HEK293 (cell line): ENCODE results near the gene EXOSC7.

ENCODE experiments used
- CTCF ChIA-PET: fragments of 350-600 bp; formaldehyde crosslinking; extraction: SDS; loops from one replicate; lab custom pipeline; 2021; ENCODE audit warnings: antibody characterized with exemption; lab: Yijun Ruan, JAX
- POLR2A ChIA-PET: fragments of 300-600 bp; formaldehyde crosslinking; extraction: SDS; loops from one replicate; lab custom pipeline; 2020; ENCODE audit warnings: antibody characterized with exemption, inconsistent platforms; lab: Yijun Ruan, JAX
- H3K27ac ChIP-seq: fragments of 200-500 bp; sonication (Bioruptor generic); 2 replicates; pipeline ENCODE4 v1.5.1; 2014; ENCODE audit warnings: low read depth, low read length, control low read depth, inconsistent platforms; ENCODE audit errors: extremely low read depth
- H3K36me3 ChIP-seq, 2 experiments: fragments of 200-500 bp in 1 of 2; sonication (Bioruptor generic) in 1 of 2; 1 replicate in 1 of 2; 2 replicates in 1 of 2; pipeline ENCODE4 v1.5.1; 2014 to 2017; ENCODE audit warnings: inconsistent platforms in 2 of 2, low read length in 2 of 2; ENCODE audit not compliant: control insufficient read depth in 2 of 2, insufficient read depth in 1 of 2
- H3K4me1 ChIP-seq: fragments of 200-500 bp; sonication (Bioruptor generic); 2 replicates; pipeline ENCODE4 v1.5.1; 2014; ENCODE audit warnings: mild to moderate bottlenecking, low read length, inconsistent platforms; ENCODE audit not compliant: control insufficient read depth, insufficient read depth
- H3K4me3 ChIP-seq: 2 replicates; pipeline ENCODE4 v1.5.1; 2011; ENCODE audit warnings: low read depth, mild to moderate bottlenecking, control low read depth, low read length, moderate library complexity
- H3K9me3 ChIP-seq: fragments of 200-500 bp; sonication (Bioruptor generic); 2 replicates; pipeline ENCODE4 v1.5.1; 2014; ENCODE audit warnings: low read depth, low read length, inconsistent platforms; ENCODE audit not compliant: control insufficient read depth, insufficient read depth
- GLI2 ChIP-seq: fragments of 450-650 bp; formaldehyde crosslinking; IDR thresholded peaks from 2 replicates; pipeline ENCODE4; 2017; ENCODE audit warnings: missing biosample characterization, missing genetic modification characterization, low read depth, borderline replicate concordance
- HOXC10 ChIP-seq: sonication (generic); formaldehyde crosslinking; IDR thresholded peaks from 2 replicates; pipeline ENCODE4 v1.8.1; 2023; ENCODE audit warnings: mild to moderate bottlenecking, missing genetic modification reagents
- PRDM10 ChIP-seq: fragments of 450-650 bp; formaldehyde crosslinking; IDR thresholded peaks from 2 replicates; pipeline ENCODE4 v1.5.1; 2016; ENCODE audit warnings: missing biosample characterization, missing genetic modification characterization
- PRDM6 ChIP-seq: fragments of 450-650 bp; formaldehyde crosslinking; IDR thresholded peaks from 2 replicates; pipeline ENCODE4 v1.5.1; 2017; ENCODE audit warnings: missing biosample characterization, missing genetic modification characterization
- REPIN1 ChIP-seq: fragments of 450-650 bp; formaldehyde crosslinking; IDR thresholded peaks from 2 replicates; pipeline ENCODE4 v1.5.1; 2017; ENCODE audit warnings: missing biosample characterization, missing genetic modification characterization, low read depth
- REST ChIP-seq: fragments of 450-650 bp; formaldehyde crosslinking; IDR thresholded peaks from 2 replicates; pipeline ENCODE4 v1.5.1; 2016; ENCODE audit warnings: missing biosample characterization, missing genetic modification characterization
- SALL2 ChIP-seq: fragments of 450-650 bp; formaldehyde crosslinking; IDR thresholded peaks from 2 replicates; pipeline ENCODE4 v1.5.0; 2017; ENCODE audit warnings: missing biosample characterization, mild to moderate bottlenecking, missing genetic modification characterization, borderline replicate concordance
- SCRT1 ChIP-seq: fragments of 450-650 bp; formaldehyde crosslinking; IDR thresholded peaks from 2 replicates; pipeline ENCODE4 v1.5.1; 2016; ENCODE audit warnings: missing biosample characterization, missing genetic modification characterization, borderline replicate concordance
- SCRT2 ChIP-seq: fragments of 450-650 bp; formaldehyde crosslinking; IDR thresholded peaks from 2 replicates; pipeline ENCODE4 v1.5.1; 2016; ENCODE audit warnings: missing biosample characterization, missing genetic modification characterization
- ZNF302 ChIP-seq: fragments of 450-650 bp; formaldehyde crosslinking; IDR thresholded peaks from 2 replicates; pipeline ENCODE4 v1.5.1; 2016; ENCODE audit warnings: missing biosample characterization, missing genetic modification characterization, low read depth
- ZNF416 ChIP-seq: fragments of 450-650 bp; formaldehyde crosslinking; IDR thresholded peaks from 2 replicates; pipeline ENCODE4 v1.5.1; 2016; ENCODE audit warnings: missing biosample characterization, missing genetic modification characterization
- ZNF48 ChIP-seq: fragments of 450-650 bp; formaldehyde crosslinking; IDR thresholded peaks from 2 replicates; pipeline ENCODE4 v1.5.1; 2016; ENCODE audit warnings: missing biosample characterization, missing genetic modification characterization
- ZNF513 ChIP-seq: fragments of 450-650 bp; IDR thresholded peaks from 2 replicates; pipeline ENCODE4 v1.5.1; 2018; ENCODE audit warnings: missing biosample characterization, missing genetic modification characterization
- ZNF596 ChIP-seq: fragments of 450-650 bp; IDR thresholded peaks from 2 replicates; pipeline ENCODE4 v1.5.0; 2018; ENCODE audit warnings: missing biosample characterization, mild to moderate bottlenecking, missing genetic modification characterization, moderate library complexity
- ZNF600 ChIP-seq: fragments of 450-650 bp; formaldehyde crosslinking; IDR thresholded peaks from 2 replicates; pipeline ENCODE4 v1.5.1; 2016; ENCODE audit warnings: missing biosample characterization, missing genetic modification characterization
- ZNF768 ChIP-seq: fragments of 450-650 bp; formaldehyde crosslinking; IDR thresholded peaks from 2 replicates; pipeline ENCODE4 v1.5.1; 2018; ENCODE audit warnings: missing biosample characterization, mild to moderate bottlenecking, missing genetic modification characterization
- ZNF776 ChIP-seq: fragments of 450-650 bp; formaldehyde crosslinking; IDR thresholded peaks from 2 replicates; pipeline ENCODE4 v1.5.0; 2017; ENCODE audit warnings: missing biosample characterization, missing genetic modification characterization, borderline replicate concordance
- ZNF785 ChIP-seq: fragments of 450-650 bp; formaldehyde crosslinking; IDR thresholded peaks from 2 replicates; pipeline ENCODE4 v1.5.1; 2016; ENCODE audit warnings: missing biosample characterization, missing genetic modification characterization
- TF ChIP-seq, protein P1 (sequence below): sonication (generic); formaldehyde crosslinking; IDR thresholded peaks from 2 replicates; pipeline ENCODE4 v1.8.1; 2022; ENCODE audit warnings: mild to moderate bottlenecking, moderate library complexity, missing genetic modification reagents
- TF ChIP-seq, protein P2 (sequence below): fragments of 450-650 bp; formaldehyde crosslinking; IDR thresholded peaks from 2 replicates; pipeline ENCODE4 v1.5.1; 2016; ENCODE audit warnings: missing biosample characterization, missing genetic modification characterization

Gene EXOSC7

DNA sequence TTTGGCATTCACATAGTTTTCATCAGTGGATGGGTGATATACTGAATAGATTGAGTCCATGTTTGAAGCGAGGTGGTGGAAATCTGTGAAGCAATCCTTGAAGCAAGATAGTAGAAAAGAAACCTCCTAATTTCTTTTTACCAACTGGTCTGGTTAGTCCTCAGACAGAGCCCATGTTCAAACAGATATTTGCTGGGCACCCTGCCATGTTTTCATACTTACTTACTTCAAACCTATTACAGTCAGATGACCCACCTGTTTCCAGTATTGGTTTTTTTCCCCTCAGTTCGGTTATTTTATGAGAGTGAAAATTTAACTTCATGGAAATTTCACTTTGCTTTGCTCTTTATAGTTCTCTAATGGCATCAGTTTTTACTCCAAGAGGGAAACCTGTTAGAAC lies 23.7 kb downstream of the EXOSC7 start (continued):
- TF ChIP-seq PRDM10 (tag by site-specific recombination) (no peak), ZNF596 (tag by site-specific recombination) (no peak), ZNF302 (no peak), SCRT2 (tag by site-specific recombination) (no peak), HOXC10 (CRISPR knock-in tag) (no peak), PRDM6 (tag by site-specific recombination) (no peak), REST (tag by site-specific recombination) (no peak)
- TF ChIP-seq, protein P1, sequence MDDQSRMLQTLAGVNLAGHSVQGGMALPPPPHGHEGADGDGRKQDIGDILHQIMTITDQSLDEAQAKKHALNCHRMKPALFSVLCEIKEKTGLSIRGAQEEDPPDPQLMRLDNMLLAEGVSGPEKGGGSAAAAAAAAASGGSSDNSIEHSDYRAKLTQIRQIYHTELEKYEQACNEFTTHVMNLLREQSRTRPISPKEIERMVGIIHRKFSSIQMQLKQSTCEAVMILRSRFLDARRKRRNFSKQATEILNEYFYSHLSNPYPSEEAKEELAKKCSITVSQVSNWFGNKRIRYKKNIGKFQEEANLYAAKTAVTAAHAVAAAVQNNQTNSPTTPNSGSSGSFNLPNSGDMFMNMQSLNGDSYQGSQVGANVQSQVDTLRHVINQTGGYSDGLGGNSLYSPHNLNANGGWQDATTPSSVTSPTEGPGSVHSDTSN (CRISPR knock-in tag), result no peak

DNA sequence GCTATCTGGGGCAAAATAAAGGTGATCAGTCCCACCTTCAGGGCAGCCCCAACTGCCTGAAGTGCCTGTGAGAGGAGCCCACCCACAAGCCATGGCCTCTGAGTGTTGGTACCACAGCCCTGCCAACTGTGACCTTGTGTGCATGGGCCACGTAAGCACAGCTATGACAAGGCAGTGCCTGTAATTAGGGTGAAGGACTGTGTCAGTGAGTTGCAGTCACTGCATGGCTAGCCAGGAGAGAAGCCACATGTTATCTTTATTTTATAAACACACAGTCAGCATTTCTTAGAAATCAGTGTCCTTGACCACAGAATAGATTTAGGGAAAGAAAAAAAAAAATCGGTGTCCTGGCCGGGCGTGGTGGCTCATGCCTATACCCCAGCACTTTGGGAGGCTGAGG lies 24.8 kb downstream of the EXOSC7 start:
- peaks cover 0 to 87% of the 10 kb centered on the region in 2 experiments; a peak in 1 of 3 replicates for H3K36me3 ChIP-seq
- ChIA-PET CTCF (interaction anchor here (0.5 to 0.8 kb wide), 2 partner anchors 8 to 69 kb away, joined by 3 read pairs; no protein-coding TSS in a partner anchor), POLR2A (no interaction called here)
- H3K4me1 ChIP-seq, result peaks cover 9% of the 10 kb centered on the region
- TF ChIP-seq SCRT1 (tag by site-specific recombination), result no peak
- TF ChIP-seq ZNF776, result no peak
- TF ChIP-seq SALL2, result no peak
- TF ChIP-seq ZNF600 (tag by site-specific recombination), result no peak
- no peak for TF ChIP-seq ZNF785 (tag by site-specific recombination)
- TF ChIP-seq GLI2 (tag by site-specific recombination), result no peak
- TF ChIP-seq, protein P2, sequence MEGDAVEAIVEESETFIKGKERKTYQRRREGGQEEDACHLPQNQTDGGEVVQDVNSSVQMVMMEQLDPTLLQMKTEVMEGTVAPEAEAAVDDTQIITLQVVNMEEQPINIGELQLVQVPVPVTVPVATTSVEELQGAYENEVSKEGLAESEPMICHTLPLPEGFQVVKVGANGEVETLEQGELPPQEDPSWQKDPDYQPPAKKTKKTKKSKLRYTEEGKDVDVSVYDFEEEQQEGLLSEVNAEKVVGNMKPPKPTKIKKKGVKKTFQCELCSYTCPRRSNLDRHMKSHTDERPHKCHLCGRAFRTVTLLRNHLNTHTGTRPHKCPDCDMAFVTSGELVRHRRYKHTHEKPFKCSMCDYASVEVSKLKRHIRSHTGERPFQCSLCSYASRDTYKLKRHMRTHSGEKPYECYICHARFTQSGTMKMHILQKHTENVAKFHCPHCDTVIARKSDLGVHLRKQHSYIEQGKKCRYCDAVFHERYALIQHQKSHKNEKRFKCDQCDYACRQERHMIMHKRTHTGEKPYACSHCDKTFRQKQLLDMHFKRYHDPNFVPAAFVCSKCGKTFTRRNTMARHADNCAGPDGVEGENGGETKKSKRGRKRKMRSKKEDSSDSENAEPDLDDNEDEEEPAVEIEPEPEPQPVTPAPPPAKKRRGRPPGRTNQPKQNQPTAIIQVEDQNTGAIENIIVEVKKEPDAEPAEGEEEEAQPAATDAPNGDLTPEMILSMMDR, result no peak
- no peak for TF ChIP-seq ZNF768
- TF ChIP-seq ZNF48 (tag by site-specific recombination), result no peak
- no peak for TF ChIP-seq REPIN1 (tag by site-specific recombination)
- TF ChIP-seq ZNF416 (tag by site-specific recombination), result no peak
- no peak for TF ChIP-seq ZNF513 (tag by site-specific recombination)
- no peak overlapping the region for H3K4me3 ChIP-seq
- H3K27ac ChIP-seq, result no peak overlapping the region
- no peaks in the 10 kb centered on the region for H3K9me3 ChIP-seq
